Hippocampal formation (tissue), 2 donors: ENCODE measurements around the gene REEP2.
"Not testable (repeated sequence)": the region's sequence is repeated elsewhere in the genome, so short reads cannot be mapped to it uniquely, and the experiment has no call there.

Experiments
- DNase-seq, 2 donors: peaks; one replicate each; lab custom pipeline; 2025; lab: John Stamatoyannopoulos, UW

REEP2 gene, protein sequence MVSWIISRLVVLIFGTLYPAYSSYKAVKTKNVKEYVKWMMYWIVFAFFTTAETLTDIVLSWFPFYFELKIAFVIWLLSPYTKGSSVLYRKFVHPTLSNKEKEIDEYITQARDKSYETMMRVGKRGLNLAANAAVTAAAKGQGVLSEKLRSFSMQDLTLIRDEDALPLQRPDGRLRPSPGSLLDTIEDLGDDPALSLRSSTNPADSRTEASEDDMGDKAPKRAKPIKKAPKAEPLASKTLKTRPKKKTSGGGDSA

DNA sequence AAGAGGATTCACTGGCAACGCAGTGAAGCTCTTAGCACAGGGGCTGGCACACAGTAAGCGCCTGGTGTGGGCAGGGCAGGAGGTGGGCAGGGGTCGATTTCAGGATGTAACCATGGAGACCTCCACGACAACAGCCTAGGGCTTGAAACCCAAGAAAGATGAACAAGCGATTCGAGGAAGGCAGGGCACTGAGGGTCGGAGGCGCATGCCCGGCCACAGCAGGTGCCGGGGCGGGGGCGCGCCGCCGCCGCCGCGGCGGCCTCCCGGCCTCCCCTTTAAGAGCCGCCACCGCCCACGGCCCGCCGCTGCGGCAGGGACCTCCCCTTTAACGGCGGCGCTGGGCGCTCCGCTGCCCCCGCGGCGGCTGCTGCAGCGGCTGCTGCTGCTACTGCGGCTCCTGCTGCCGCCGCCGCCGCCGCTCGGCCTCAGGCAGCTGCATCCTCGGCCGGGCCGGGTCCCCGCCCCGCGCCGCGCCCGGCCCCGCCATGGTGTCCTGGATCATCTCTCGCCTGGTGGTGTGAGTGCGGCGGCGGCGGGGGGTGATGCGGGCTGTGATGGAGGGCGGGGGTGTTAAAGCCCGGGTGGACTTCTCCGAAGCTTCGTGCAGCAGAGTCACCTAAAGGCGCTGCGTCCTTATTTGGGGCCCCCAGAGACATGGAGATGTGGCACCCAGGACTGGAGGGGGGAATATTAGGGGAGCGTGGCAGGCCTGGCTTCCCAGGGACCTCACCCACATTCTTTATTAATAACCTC lies at the start of gene REEP2:
REEP2 (plus strand) TSS at position 334 of the 753 bp plus-strand sequence; CDS start at position 486, 152 bp downstream.
- DNase-seq, result peak in 1 of 2 donors; percentile 42

DNA sequence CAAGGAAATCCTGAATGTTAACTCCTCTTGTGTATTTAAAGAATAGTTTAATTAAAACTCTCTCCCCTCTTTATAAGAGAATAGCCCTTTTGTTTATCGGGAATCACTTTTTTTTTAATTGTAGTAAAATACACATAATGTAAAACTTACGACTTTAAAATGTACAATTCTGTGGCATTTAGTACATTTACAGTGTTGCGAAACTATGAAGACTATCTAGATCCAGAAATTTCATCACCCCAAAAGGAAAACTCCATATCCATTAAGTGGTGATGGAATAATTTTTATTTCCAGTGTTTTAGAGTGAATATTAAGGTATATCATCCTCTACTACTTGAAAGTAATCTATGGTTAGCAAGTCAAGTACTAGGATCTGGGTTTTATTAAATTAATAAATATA lies 49.5 kb upstream of the REEP2 start:
- DNase-seq, result no peak

DNA sequence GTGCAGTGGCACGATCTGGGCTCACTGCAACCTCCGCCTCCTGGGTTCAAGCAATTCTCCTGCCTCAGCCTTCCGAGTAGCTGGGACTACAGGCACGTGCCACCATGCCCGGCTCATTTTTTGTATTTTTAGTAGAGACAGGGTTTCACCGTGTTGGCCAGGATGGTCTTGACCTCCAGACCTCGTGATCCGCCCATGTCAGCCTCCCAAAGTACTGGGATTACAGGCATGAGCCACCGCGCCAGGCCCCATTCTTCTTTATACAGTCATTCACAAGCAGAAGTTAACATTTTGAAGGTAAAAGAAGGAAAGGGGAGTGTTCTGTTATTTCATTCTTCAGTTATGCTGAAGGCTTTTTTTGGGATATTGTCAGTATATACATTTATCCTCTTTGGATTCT lies 48.9 kb upstream of the REEP2 start:
- not testable (repeated sequence) for DNase-seq

DNA sequence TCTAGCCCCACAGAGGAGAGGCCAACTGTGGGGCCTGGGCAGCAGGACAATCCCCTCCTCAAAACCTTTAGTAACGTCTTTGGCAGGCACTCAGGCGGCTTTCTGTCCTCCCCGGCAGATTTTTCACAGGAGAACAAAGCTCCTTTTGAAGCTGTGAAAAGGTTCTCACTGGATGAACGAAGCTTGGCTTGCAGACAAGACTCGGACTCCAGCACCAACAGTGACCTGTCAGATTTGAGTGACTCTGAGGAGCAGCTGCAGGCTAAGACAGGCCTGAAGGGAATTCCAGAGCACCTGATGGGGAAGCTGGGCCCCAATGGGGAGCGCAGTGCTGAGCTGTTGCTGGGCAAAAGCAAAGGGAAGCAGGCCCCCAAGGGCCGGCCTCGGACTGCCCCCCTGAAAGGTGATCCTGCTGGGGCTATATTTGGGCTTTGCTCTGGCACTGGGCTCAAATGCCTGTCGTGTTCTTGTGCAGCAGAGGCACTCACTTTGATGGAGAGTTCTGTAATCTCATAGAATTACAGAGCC lies 46.9 kb upstream of the REEP2 start:
- DNase-seq, result peak; percentile 41 to 66

DNA sequence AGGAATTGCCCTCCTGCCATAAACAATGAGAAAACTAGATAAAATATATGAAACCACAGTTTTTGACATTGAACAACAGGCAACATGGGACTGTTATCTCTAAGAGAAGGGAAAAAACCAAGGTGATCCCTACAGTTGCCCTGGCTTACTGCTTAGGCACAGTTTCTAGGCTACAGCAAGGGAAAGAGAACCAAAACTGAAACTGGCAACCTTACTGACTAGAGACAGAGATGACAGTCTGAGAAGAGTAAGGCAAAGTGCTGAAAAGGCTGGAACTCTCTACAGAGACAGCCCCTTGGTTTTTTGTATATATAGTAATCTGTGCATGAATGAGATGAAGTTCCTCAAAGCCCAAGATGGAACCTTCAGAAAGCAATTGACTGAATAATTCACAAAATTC lies 36.2 kb upstream of the REEP2 start:
- no peak for DNase-seq

DNA sequence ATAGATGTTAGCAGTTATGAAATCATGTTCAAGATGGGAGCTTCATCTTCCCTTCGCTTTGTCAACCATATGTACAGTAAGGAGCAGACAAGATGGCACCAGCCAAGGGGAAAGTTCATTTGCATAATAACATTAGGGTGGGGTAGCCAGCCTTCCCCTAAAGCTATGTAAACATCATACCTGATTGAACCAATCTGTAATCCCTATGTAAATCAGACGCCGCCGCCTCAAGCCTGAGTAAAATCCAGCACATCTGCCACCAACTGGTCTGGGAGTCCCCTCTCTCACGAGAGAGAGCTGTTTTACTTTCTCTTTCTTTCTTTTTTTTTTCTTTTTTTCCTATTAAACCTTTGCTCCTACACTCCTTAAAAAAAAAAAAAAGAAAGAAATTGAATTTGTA lies 30.8 kb upstream of the REEP2 start:
- no peak for DNase-seq

DNA sequence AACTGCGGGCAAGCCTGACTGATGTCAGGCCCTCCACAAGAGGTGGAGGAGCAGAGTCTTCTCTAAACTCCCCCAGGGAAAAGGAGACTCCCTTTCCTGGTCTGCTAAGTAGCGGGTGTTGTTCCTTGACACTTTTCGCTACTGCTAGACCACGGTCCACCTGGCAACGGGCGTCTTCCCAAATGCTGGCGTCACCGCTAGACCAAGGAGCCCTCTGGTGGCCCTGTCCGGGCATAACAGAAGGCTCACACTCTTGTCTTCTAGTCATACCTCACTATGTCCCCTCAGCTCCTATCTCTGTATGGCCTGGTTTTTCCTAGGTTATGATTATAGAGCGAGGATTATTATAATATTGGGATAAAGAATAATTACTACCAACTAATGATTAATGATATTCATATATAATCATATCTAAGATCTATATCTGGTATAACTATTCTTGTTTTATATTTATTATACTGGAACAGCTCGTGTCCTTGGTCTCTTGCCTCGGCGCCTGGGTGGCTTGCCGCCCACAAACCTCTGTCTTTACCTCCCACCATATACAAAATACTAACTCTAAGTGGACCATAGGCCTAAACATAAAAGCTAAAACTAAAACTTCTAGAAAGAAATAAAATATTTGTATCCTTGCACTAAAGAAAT lies 27.7 kb upstream of the REEP2 start:
- DNase-seq, result peak; percentile 22 to 42

DNA sequence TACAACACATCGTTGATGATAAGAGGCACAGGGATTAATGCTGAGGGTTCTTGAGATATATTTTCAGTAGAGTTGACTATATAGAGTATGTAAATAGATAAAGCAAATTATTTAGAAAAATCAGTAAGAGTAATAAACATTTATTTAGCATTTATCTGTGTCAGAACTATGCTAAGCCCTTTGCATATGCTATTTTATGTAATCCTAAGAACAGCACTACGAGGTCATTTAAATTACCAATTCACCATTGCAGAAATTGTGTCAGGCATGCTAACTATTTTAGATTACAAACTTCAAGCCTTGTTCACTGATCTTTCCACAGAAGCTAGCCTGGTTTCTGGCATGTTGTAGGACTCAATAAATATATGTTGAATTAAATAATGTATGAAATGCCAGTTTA lies 20.4 kb upstream of the REEP2 start:
- DNase-seq, result no peak

DNA sequence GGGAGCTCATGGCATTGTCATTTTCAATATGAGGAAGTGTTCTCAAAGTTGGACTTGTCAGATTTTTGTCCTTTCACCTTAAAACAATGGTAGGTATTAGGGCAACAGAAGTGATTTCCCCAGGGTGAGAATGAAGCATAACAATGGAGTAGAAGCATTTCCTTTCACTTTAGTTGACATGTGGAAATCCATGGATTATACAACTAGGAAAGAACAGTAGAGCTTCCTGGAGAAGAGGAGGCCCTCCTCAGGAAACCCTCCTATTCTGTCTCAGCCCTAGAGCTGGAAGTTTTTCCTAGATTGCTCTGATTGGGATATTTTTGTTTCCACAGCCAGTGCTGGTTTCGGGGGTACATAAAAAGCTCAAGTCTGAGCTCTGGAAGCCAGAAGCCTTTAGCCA lies 13.8 kb upstream of the REEP2 start:
- DNase-seq, result no peak

DNA sequence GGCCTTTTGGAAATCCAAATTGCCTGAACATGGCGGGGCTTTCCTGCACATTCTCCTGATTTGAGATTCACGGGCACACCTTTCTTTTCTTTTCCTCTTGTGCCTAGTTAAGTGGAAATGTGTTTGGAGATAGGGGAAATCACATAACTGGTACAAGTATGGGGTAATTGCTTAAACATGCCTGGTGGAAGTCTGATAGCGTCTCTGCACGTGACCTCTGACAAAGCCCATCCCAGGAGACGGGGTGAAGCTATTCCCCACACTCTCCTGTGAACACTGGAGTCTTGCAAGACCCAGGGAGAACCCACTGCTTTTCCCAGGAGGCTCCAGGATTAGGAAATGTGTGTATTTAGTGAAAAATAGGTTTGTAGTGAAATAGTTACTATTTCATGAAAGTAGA lies 2.9 kb upstream of the REEP2 start:
- DNase-seq, result no peak

DNA sequence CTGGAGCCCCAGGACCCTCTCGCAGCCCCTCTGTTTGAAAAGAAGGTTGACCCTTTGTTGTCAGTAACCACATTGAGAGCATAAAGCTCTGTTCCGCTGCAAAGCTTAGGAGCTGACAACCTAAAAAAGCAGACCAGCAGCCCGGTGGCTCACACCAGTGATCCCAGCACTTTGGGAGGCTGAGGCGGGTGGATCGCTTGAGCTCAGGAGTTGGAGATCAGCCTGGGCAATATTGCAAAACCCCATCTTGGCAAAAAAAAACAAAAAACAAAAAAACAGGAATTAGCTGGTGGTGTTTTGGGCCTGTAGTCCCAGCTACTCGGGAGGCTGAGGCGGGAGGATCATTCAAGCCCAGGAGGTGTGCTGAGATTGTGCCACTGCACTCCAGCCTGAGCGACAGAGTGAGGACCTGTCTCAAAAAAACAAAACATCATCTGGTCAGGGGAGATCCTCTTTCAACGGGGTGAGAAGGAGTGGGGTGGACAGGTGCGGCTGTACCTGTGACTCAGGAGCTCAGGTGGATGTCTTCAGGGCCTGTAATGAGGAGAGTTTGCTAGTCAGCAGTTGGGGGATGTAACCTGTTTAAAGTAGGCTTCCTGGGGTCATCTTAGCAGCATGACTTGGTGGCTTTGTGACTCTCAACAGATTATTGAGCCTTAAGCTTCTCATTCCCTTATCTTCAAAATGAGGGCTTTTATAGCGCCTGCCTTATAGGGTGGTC lies 694 bp upstream of the REEP2 start:
- no peak for DNase-seq

DNA sequence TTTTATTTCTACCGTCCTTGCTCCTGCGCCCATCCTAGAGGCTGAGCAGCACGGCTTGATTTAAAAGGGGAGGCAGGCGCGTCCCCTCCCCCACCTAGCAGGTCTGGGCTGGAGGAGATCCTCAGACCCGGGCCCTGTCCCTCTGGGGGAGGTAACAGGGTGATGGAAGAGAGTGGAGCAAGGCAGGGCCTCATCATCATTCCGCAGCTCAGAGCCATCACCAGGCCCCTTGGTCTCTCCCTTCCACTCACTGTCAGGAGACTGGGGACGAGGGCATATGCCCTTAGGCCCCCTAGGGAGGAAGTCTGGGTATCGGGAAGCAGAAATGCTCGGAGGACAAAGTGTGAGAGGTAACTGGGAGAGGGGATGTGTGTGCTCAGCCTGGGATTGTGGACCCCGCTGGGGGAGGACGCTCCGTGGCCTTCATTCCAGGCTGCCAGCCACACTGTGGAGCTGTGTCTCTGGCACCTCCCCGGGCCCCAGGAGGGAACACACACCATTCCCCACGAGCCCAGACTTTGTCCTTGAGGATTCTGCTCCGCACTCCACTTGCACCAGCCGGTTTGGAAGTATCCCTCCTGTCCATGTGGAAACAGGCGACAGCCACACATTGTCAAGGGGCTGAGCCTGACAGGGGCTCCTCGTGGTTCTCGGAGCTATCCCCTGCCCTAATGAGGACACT lies 761 bp downstream of the REEP2 start:
- peak in 1 of 2 donors; percentile 24 for DNase-seq

DNA sequence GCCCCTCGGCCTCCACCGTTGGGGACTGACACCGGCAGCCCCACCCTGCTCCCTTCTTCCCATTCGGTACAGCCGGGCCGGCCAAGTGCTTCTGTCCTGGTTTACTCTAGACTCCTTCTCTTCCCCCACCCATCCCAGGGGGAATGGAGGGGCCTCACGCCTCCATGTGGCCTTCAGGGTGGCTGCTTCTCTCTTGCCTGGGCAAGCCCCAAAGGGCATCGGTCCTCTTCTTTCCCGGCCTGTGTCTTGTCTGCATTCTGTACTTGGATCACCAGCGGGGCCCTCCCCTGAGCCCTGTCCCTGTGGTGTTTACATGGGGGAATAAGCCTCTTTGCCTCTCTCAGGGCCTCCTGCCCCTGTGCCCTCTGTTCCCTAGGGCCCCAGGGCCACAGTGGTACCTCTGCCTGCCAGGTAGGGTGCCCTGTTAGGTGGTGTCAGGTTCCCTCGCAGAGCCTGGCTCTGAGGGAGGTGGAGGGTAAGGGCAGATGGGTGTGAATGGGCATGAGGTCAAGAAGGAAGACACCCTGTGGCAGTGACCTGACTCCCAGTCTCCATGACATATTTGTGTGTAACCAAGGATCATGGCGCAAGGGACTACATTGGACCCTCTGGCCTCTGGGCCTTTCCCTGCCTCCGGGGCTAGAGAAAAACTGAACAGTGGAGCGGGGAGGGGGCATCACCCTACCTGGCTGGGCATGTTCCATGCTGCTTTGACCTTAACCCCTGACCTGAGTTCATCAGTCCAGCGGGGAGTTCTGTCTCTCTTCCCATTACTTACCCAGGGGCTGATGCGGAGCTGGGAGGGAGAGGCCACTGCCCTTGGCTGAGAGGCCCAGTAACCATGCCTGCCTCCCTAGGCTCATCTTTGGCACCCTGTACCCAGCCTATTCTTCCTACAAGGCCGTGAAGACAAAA lies 1.6 kb downstream of the REEP2 start:
- DNase-seq, result no peak

DNA sequence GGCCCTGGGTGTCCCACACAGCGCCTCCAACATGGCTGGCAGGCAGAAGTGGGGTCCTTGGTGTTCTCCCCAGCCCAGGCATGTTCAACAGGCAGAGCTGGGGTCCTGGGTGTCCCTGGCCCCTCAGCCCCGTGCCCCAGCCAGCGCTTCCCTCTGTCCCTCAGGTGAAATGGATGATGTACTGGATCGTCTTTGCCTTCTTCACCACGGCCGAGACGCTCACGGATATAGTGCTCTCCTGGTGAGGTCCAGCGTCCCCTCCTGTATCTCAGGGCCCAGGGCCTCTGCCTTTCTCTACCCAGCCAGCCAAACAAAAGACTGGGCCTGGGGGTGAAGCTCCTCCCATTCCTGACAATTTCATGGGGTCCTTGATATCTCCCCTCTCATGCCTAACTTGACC lies 2.4 kb downstream of the REEP2 start:
- DNase-seq, result no peak

DNA sequence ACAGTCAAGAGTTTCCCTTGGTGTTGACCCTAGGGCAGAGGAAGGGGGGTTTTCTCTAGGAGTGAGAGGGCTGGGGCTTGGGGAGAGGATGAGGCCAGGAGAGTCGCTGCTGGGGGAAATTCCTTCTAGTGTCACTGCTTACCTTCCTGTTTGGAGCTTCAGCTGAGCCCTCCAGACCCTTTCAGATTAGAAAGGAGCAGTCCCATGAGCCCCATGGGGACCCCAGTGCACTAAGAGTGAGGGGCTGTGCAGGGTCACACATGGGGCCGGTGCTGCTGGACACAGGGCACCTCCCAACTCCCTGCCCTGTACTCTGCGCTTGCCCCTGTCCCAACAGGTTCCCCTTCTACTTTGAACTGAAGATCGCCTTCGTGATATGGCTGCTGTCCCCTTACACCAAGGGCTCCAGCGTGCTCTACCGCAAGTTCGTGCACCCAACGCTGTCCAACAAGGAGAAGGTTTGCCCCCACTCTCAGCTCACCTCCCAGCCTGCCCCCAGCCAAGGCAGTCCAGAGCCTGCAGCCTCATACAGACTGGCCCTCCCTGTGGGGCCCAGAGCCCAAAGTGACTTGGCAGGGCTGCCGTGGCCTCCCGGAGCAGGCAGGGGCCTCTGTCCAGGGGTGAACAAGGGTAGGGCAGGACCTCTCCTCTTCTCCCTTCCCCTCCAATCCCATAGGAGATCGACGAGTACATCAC lies 5.4 kb downstream of the REEP2 start:
- no peak for DNase-seq

DNA sequence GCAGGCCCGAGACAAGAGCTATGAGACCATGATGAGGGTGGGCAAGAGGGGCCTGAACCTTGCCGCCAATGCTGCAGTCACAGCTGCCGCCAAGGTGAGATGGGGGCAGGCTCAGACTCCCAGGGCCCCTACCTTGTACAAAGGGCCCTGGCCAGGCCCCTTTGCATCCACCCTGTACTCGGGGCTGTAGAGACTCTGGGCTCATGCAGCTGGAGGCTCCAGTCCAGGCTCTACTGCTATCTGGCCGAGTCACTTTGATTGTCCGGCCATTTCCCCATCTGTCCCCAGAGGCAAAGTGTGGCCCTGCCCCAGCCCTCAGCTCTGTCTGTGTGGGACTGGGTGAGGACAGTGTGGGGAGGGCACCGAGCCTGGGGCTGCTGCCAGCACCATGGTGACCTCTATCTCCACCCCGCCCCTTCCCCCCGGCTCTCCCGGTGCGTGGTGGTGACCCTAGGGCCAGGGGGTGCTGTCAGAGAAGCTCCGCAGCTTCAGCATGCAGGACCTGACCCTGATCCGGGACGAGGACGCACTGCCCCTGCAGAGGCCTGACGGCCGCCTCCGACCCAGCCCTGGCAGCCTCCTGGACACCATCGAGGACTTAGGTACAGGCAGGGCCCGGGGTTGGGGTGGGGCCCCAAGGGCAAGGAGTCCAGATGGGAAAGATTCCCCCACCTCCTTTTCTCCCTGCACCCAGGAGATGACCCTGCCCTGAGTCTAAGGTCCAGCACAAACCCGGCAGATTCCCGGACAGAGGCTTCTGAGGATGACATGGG lies 6.1 kb downstream of the REEP2 start:
- DNase-seq, result no peak

DNA sequence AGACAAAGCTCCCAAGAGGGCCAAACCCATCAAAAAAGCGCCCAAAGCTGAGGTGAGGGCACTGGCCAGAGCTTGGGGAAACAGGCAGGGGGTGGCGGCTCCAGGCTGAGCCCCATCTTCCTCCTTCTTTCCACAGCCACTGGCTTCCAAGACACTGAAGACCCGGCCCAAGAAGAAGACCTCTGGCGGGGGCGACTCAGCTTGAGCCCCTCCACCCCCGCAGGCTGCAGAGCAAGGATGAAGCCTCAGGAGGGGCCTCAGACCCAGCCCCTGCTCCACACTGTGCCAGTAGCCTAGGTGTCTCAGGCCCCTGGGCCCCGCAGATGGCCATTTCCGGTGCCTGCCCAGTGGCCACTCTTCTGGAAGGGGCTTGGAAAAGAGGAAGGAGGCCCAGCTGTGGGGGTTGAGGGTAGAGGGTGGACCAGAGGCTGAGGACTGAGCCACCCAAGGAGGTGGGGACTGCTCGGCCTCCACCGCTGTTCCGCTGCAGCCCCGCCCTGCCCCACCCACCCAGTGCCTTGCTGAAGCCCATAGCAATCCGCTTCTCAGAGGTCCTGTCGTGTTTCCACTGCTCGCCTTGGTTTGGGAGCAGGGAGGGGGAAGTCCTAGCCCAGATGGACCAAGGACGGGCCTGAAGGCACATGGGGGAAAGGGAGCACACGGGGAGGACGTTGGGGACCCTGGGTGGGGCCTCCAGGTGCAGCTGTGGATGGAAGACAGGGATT lies 6.9 kb downstream of the REEP2 start:
- no peak for DNase-seq

DNA sequence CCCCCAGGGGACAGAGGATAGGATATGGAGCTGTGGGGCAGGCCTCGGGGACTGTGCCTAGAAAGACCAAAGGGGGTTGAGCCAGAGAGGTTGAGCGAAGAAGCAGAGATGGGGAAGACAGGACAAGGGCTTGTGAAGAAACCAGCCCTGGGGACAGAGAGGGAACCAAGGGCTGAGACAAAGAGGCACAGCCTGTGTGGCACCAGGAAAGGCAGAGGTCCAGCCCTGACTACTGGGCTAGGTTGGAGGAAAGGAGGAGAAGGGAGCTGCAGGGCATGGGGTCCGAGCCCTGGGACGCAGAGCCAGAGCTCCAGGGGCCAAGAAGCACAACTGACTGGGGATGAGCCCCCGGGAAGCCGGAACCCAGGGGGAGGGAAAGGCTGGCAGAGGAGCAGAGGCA lies 9.2 kb downstream of the REEP2 start:
- no peak for DNase-seq
